PC-3 (cell line): ENCODE measurements around the gene DNAH17.

ENCODE experiments used
- CTCF ChIP-seq: fragments of 300-600 bp; sonication (generic); conservative IDR thresholded peaks from 2 replicates; pipeline ENCODE4 v1.5.1; 2017; ENCODE audit warnings: antibody characterized with exemption, low read depth, mild to moderate bottlenecking, low read length
- EZH2 ChIP-seq: fragments of 300-600 bp; sonication (generic); IDR thresholded peaks from one replicate; pipeline ENCODE4 v1.6.1; 2017; ENCODE audit warnings: antibody characterized with exemption, mild to moderate bottlenecking, low read length; ENCODE audit not compliant: unreplicated experiment

GRCh38 chr17:78559749-78560368 lies 17.3 kb downstream of the DNAH17 start:
- no peak for TF ChIP-seq EZH2
- TF ChIP-seq CTCF: peak; percentile 76; the same call in 1 of the 2 replicates
